NT2/D1 (cell line): Measurements from ENCODE around the gene NME7.

ENCODE experiments used
- YY1 ChIP-seq: IDR thresholded peaks from 2 replicates; pipeline ENCODE4 v1.6.1; 2011; ENCODE audit not compliant: insufficient read length, insufficient read depth
- ZNF274 ChIP-seq: IDR thresholded peaks from 2 replicates; pipeline ENCODE4 v1.6.1; 2011; ENCODE audit warnings: mild to moderate bottlenecking, low read depth, low read length

DNA sequence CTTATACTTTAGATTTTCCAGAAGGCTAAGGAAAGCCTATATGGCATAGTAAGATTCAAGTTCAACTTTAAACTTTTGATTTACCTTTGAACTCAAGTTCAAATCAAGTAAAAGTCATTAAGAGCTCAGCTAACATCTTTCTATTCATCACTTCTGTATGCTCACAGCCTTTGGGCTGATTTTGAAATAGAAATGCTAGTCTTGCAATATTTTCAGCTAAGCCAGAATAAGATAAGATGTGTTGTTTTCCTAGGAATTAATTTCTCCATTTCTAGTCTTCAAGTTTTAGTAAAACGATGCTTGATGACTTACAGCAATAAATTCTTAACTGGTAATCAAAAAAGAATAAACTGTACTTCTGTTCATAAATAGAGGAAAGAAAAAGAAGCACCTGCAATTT is 225.5 kb downstream of the NME7 start:
- TF ChIP-seq YY1 (no peak), ZNF274 (no peak)
